Suprapubic skin (tissue), 4 donors: ENCODE results near the gene PUM1.
"Not testable (repeated sequence)": the region's sequence is repeated elsewhere in the genome, so short reads cannot be mapped to it uniquely, and the experiment has no call there.

Experiments used
- EP300 ChIP-seq: sonication (generic); formaldehyde crosslinking; IDR thresholded peaks from one replicate; pipeline ENCODE4 v1.6.1; 2017; ENCODE audit warnings: antibody characterized with exemption
- POLR2A ChIP-seq, 2 donors: fragments of 450-650 bp; IDR thresholded peaks; one replicate each; pipeline ENCODE4 v1.6.1; 2017; ENCODE audit warnings: antibody characterized with exemption in 2 of 2, mild to moderate bottlenecking in 2 of 2, moderate library complexity in 2 of 2
- POLR2AphosphoS5 ChIP-seq, 3 donors: sonication (generic); formaldehyde crosslinking; IDR thresholded peaks; one replicate each; pipeline ENCODE4 v1.6.1; 2017; ENCODE audit warnings: antibody characterized with exemption in 3 of 3
- TF ChIP-seq, protein P1 (sequence below), 2 donors: fragments of 200-600 bp in 1 of 2; fragments of 450-650 bp in 1 of 2; sonication (generic) in 1 of 2; IDR thresholded peaks; one replicate each; pipeline ENCODE4 v1.5.1; 2016 to 2019; ENCODE audit warnings: antibody characterized with exemption in 2 of 2, mild to moderate bottlenecking in 1 of 2, moderate library complexity in 1 of 2

GRCh38 chr1:31038935-31039334 lies 26.6 kb downstream of the PUM1 start:
- TF ChIP-seq, protein P1, sequence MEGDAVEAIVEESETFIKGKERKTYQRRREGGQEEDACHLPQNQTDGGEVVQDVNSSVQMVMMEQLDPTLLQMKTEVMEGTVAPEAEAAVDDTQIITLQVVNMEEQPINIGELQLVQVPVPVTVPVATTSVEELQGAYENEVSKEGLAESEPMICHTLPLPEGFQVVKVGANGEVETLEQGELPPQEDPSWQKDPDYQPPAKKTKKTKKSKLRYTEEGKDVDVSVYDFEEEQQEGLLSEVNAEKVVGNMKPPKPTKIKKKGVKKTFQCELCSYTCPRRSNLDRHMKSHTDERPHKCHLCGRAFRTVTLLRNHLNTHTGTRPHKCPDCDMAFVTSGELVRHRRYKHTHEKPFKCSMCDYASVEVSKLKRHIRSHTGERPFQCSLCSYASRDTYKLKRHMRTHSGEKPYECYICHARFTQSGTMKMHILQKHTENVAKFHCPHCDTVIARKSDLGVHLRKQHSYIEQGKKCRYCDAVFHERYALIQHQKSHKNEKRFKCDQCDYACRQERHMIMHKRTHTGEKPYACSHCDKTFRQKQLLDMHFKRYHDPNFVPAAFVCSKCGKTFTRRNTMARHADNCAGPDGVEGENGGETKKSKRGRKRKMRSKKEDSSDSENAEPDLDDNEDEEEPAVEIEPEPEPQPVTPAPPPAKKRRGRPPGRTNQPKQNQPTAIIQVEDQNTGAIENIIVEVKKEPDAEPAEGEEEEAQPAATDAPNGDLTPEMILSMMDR (IDR thresholded peaks at IDR 0.05), result not testable (repeated sequence)
- not testable (repeated sequence) for TF ChIP-seq POLR2A (IDR thresholded peaks at IDR 0.05); POLR2AphosphoS5 (IDR thresholded peaks at IDR 0.05); EP300
